Activated CD8-positive, alpha-beta memory T cell treated with anti-CD3 and anti-CD28 coated beads, Interleukin-2, amount 50 U/mL, for 24 hours (primary cell): ENCODE data around the gene METTL1.
"Not testable (repeated sequence)": the region's sequence is repeated elsewhere in the genome, so short reads cannot be mapped to it uniquely, and the experiment has no call there.

Experiments used
- DNase-seq: peaks from one replicate; pipeline ENCODE4 v3.0.0-alpha.2; 2020; ENCODE audit errors: extremely low read depth

The METTL1 gene

DNA sequence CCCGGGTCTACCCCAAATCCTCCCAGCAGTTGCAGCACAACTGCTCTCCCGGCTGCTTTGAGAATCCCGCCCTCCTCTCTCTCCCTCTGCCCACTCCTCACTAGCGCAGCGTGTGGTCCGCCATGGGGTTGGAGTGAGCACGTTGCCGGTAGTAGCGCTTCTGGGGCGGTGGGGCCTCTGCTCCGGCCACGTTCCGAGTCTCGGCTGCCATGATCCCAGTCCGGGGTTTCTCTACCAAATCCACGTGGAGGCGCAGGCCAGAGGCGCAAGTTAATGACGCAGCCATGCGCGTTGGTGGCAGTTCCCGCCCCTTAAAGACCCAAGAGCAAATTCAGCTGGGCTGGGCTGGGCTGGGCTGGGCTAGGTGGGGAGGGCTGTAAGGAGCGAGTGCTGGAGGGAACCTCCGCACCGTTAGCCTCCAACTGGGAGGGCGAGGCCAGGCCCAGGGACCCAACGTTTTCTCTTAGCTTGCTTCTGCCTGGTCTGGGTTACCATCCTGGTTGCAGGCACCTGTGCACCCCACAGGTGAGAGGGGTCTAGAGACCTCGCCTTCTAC lies at the start of gene METTL1:
Gene METTL1 (minus strand): TSS at position 233 of the 556 bp plus-strand sequence. CDS start 22 bp downstream, at position 211.
- DNase-seq = peak; percentile 85

DNA sequence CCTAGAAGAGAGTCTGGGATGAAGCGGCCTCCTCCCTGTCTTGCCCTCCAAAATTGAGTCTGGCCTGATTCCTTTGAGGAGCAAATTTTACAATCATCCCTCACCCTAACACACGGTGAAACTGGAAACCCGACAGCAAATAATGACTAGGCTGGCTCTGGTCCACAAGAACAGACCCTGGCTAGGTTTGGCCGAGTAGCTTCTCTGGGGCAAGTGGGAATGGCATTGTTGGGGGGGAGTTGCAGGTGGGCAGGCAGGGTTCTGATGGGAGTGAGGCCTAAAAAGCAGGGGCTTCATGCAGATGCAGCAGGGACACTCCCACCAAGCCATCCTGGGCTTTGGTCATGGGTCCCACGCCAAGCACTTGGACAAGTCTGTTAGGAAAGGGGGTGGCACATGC lies 49.1 kb upstream of the METTL1 start:
- DNase-seq = not testable (repeated sequence)

DNA sequence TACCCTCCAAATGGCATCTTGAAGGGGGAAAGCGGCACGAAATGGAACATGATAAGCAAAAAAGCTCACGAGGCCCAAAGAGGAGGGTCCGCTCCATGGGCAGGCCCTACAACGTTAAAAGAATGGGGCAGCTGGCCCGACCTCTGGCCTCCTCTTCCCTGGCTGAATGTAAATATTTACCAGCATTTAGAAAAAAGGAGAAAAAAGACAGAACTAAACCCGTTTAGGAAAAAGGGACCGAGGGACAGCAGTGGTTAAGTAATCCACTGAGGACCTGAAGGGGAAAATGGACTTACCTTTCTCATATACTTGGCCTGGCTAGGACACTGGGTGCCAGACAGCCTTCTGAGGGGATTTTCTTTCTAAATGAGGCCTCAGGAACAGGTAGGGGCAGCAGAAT lies 48.2 kb upstream of the METTL1 start:
- DNase-seq = not testable (repeated sequence)

DNA sequence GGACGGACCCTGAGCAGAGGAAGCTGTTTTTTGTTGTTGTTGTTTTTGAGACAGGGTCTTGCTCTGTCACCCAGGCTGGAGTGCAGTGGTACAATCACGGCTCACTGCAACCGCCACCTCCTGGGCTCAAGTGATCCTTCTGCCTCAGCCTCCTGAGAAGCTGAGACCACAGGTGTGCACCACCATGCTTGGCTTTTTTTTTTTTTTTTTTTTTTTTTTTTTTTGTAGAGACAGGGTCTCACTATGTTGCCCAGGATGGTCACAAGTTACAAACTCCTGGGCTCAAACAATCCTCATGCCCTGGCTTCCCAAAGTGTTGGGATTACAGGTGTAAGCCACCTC lies 46.1 kb upstream of the METTL1 start:
- DNase-seq = not testable (repeated sequence)

DNA sequence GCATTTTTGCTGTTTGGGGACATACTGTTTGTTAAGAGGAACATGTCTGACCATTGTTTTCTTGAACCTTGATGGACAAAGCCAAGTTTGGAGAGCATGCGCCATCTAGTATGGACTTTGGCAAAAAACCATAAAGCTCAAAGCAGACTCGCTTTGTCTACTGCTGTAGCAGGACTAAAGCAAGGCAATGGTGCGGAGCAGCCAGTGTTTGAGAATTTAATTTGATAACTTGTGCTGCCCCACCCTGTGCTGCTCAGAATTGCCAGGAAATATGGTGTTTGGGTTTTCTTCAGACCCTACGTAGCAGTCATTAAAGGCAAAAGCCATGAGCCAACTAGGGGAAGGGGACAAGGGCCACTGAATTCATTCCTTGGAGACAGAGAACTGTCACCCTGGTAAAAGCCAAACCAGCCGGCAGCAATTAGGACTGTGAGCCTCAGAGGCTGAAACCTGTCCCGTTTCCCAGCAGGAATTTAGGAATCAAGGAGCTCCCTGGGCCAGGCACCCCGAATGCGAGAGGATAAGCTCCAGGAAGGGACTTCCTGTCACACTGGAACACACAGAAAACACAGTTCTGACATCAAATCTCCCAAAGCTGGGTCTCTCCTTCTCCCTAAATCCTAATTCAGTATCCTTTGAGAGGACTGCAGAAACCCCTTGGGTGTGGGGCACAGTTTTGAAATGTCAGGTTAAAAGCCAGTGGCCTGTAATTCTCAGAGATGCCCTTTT lies 45.5 kb upstream of the METTL1 start:
- DNase-seq = no peak

DNA sequence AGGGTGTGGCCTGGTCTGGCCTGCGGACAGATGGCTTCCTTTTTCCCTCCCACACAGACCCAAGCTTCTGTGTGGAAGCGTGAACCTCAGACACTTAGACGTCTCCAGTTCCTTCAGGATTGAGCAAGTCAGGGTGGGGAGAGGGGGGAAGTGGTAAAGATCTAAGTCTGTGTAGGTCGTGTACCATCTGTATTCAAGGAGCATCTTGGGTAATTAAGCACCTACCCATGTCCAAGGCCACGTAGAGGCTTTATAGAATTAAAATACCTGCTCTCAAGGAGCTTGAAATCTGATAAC lies 44.9 kb upstream of the METTL1 start:
- no peak for DNase-seq

DNA sequence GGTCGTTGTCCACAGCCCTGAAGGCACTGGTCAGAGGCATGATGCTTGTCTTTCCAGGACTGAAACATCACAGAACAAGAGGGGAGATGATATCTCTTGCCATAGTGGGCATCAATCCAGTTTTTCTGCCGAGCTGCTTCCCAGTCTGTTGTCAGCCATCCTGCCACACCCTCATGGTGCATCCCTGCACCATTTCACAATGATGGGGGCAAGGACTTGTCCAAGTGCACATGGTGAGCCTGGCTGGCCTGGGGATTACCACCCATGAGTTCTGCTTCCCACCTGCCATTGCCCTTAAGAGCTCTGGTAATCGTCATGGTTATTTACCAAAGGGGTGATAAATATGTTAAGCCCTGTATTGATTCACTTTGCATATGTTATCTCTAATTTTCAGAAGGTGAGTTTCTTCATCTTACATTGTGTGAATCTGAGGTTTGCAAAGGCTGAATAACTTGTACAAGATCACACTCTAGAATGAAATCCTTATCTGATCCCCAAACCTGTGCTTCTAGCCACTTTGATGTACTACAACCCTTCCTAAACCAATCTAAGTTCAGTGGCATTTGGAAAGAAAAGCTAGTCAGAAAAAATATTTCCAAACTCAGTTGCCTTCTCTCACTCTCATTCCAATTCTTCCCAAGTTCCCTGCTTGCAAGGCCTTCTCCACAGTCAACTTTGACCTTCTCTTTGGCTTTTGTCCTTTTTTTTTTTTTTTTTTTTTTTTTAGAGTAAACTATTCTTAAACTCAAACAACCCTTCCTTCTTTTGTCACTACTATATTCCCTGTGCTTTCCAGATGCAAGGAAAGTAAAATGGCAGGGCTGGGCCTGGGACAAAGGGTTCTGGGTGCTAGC lies 44.3 kb upstream of the METTL1 start:
- DNase-seq = no peak

DNA sequence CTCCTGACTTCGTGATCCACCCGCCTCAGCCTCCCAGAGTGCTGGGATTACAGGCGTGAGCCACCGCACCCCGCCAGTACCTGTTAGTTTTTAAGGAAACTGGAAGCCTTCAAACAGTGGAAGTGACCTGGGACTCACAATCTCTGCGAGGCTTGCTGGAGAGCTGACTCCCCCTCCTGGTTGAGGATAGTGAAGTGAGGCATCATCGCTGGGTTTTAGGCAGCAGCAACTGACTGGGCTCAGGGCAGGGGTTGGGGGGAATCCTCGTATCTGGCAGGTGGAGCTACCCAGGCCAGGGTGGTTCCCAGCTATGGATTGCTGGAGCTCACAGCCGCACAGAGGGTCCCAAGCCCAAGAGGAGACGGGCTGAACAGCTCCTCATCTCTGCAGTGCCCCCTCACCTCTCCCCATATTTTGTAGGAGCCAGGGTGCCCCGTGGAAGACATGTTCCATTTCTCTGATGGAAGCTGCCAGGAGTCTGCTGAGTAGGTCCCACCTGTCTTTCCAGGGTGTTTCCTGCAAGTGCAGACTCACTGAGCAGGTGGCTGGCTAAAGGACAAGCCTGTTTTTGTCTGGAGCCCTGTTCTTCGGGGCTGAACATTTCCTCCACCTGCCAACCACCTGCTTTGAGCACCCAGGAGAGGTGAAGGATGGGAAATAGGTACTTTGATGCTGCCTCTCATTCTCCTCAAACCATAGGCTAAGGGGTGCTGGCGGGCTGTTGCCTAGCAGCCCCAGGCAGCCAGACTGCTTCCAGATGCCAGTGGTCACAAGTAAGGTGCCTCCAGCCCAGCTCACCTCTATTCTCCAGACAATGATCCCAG lies 43.5 kb upstream of the METTL1 start:
- no peak for DNase-seq

DNA sequence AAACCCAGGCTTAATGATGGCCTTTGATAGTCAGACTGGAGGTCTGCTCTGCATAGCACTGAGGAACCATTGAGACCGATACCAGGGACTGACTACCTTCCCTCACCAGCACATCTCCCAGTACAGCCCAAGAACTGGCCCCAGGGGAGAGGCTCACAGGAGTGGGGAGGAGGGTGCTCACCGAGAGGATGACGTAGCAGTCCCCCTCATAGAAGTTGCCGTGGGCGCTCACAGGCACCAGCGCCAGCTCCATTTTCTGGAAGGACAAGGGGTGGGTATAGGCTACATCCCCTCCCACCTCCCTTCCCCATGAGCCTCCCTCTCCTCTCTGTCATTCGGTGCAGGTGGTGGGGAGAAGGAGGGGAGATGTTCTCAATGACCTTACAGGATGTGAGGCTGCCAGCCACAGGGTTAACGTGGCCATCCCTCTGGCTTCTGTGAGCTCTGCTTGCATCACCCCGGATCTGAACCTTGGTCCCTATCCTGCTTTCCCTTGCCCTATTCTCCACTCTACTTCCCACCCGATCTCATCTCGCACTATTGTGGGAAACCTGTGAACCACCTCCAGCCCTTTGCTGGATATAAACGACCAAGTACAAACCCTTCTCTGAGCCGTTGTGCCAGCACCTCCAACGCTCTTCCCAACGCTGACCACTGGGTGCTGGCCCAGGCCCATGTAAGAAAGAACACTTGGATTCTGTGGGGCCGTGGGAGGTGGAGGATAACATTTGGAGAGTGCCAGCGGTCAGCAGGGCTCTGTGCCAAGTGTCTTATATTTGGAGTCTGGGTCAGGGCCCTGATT lies 42.3 kb upstream of the METTL1 start:
- no peak for DNase-seq

DNA sequence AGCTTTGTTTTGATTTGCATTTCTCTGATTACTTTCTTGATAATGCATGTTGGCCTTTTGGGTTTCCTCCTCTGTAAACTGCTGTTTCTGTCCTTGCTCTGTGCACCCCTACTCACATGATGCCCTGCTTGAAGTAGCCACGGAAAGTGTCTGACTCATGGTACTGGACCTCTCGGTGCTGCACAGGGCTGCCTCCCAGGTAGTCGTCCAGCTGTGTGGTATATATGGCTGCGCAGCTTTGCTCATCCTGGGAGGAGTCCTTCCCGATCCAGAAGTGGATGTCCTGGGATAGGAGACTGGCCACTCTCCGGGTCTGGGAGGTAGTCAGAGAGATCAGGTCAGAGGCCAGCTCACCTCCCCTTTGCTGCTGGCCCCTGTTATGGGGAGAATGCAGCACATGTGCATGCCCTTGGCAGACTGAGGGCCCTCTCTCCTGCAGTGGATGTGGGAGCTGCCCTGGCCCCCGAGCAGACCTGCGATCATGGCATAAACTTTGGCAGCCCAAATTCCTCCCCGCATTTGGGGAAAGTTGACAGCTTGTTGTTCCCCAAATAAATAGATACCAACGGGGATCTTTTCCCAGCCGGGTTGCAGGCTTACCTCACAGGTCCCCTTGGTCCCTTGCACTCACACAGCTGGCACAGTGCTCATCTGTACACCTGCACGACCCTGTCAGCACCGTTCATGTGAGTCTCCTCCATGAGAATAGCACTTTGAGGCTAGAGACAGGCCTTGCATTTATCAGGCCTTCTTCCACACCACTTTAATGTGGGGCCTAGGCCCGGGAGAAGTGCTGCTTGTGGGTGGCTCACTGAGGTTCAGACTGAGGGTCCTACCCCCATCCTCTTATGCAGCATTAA lies 41.4 kb upstream of the METTL1 start:
- no peak for DNase-seq

DNA sequence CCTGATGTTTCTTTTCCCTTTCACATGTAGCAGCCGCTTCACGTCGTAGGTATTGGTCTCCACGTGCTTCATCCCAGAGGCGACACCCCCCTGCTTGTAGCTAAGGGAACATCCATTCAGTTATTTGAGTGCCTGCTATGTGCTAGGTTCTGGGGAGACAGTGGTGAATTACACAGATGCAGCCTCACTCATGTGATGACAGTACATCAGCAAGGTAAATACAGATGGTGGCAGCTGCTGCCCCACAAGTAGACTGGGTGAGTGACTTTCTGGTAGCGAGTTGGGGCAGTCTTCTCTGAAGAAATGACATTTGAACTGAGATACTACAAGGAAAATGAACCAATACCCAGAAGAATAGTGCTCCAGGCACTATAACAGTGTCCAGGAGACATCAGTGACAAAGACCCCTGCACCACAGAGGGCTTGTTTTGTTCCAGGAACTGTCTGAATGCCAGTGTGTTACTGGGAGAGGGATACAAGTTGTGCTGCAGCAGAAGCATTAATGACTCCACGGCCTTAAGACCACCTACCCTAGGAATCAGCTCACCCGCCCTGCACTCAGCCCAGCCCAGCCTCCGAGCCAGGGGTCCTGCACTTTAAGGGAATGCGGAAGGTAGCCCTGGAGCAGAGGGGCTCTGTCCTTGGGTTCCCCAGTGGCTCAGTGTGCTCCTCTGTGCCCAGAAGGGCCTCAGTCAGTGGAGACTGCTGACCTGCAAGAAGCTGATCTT lies 39.3 kb upstream of the METTL1 start:
- no peak for DNase-seq

DNA sequence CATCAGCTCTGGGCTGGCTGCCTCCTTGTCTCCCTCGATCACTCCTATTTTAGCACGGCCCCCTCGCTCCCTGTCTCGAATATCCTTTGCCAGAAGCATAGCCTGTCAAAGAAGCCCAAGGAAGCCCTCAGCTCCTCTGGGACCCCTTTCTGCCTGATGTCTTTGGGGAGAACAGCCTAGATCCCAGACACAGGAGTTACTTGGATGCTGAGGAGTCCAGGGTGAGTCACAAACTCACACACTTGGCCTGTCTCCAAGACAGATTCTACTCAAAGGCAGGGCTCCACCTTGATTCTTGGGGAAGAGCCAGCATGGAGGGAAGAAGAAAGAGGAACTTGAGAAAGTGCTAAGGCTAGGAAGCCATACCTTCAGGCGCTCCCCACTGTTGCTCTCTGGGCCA lies 38.5 kb upstream of the METTL1 start:
- DNase-seq = no peak

DNA sequence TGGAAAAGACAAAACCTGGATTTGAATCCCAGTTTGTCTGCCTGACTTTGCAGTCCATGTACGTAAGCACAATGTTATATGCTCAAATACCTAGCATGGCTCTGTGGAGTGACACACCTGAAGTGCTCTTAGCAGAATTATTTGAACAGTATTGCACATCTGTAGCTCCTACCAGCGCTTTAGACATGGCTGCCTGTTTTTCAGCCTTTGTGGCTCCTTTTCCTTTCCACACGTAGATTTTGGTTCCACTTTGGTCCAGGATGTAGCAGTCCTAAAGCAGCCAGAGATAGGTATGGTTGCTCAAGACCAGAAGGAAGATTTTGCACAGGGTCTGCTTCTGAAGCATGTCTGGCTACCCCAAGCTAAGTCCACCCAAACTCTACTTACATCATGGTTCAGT lies 37.5 kb upstream of the METTL1 start:
- DNase-seq = no peak

DNA sequence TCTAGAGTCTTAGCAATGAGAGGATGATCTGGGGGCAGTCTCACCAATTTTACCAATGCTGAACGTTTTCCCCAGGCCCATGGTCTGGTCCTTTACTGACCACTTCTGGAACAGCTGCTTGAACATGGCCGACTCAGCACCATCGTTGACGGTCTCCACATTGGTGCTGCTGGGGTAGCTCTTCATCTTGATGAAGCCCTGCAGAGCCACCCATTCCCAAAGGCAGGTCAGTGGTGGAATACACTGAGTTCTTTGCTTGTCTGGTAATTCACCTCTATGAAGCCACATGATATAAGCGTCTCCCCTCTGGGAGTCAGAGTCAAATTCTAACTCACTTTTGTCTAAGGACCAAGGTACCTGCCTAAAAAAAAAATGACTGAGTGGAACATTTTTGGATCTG lies 36.4 kb upstream of the METTL1 start:
- DNase-seq = no peak

DNA sequence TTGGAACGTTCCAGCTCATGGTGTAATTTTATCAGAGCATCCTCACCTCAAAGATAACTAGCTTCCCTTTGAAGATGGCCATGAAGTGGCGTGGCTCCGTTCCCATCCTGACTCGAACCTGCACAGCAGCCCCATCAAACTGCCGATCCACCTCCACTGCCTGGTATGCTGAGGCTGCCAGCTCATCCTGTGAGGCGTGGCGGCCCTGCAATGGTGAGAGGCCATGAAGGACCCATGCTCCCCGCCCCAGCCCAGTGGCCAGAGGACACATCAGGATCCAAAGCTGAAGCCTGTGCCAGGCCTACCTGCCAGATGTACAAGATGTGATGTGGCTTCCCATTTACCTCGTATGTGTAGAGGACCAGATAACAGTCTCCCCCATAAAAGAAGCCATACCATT lies 35.4 kb upstream of the METTL1 start:
- DNase-seq = no peak

DNA sequence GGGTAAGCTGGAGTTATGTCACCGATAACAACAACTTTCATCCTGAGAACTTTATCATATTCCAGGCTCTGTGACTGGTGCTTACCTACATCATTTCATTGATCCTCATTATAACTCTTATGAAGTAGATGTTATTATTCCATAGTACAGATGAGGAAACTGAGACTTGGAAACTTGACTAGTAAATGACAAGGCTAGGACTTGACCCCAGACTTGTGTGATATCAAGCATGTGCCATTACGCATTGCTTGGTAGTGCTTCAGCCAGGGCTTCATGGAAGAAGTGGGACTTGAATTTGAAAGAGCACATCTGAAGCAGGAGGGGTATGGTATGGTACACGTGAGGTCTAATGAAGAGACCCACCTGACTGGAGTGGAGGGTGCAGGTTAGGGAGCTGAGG lies 34.8 kb upstream of the METTL1 start:
- DNase-seq = no peak

DNA sequence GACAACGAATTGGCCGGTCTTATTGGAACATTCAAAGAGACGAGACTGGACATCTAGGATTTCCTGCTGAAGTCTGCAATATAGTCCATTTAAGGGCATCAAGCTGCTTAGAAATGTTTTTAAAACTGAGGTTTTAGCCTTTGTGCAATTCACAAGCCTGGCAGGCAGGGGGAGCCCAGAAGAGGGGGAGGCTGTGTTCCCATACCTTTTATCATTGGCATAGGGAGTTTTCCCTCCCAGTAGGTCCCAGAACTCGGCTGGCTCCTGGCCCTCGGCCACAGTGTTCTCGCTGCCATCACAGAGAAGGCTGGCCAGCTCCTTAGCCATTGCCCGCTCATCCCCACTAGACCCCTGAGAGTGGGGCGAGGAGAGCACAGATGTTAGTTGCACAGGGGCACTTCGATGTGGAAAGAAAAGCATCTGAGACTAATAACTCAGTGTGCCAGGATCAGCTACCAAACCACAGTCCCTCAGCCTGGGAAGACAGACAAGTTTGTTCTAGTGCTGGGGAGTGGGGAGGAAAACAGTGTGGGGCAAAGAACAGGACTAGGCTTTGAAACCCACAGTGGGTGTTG lies 31.5 kb upstream of the METTL1 start:
- no peak for DNase-seq

DNA sequence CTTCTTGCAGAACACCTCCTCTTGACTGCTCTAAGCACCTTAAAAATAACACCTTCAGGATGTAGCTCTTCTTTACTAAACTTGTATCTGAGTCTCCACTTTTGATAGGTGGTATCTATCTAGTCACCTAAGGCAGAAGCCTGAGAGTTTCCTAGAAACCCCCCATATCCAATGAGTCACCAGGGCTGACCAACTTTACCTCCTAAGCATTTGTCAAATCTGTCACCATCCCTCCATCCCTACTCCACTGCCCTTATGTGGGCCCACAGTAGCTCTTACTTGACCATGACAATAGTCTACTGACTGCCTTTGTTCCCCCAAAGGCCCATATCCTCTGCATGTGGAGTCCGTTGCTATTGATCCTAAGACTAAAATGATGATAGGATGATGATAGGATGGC lies 30.7 kb upstream of the METTL1 start:
- DNase-seq = no peak

DNA sequence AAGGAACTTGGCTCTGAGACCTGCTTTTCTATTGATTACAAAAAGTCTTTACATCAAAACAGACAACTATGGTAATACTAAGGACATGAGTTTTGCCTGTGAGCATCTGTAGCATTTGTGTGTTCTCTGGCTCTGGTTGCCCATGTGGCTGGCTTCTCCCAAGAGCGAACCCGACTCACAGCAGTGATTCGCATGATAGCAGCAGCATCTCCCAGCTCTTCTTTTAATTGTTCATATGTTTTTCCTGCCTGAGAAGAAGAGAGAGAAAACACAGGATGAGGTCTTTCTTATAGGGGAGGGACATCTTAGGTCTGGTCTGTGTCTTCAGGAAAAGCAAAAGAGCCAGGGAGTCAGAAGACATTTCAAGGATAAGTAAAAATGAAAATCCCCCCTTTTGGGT lies 29.1 kb upstream of the METTL1 start:
- no peak for DNase-seq

DNA sequence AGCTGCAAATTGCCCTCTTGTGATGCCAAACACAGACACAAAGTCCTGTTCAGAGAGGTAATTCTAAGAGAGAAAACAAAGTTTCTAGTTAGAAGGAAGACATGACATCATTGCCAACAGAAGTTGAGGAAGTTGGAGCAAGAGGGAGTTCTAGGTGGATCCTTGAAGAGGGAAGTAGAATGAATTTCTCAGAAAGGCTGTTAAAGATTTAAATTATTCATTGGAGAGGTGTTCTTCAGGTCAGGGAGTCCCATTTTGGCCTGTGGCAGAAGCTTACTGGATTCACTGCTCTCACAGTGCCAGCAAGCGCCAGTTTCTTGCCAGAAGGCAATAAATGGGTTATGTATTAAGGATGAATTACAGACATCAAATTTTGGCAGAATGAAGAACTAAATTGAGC lies 26.0 kb upstream of the METTL1 start:
- no peak for DNase-seq
